Right lobe of liver (tissue), 6 donors: Measurements from ENCODE around the gene ZNF607. TPM values are rescaled to one million over a fixed set of nuclear protein-coding genes. Genes with fewer than 3 reads are reported as not detected.
"Not testable (repeated sequence)": the region's sequence is repeated elsewhere in the genome, so short reads cannot be mapped to it uniquely, and the experiment has no call there.

Experiments
- ATAC-seq, 4 donors: fragments of 200-7000 bp; cut with Tn5 transposase; one replicate each; pipeline ENCODE4 v1.9.1; 2020; ENCODE audit warnings: mild to moderate bottlenecking in 4 of 4, moderate library complexity in 4 of 4
- DNase-seq, 3 donors: peaks; one replicate each; pipeline ENCODE4 v3.0.0-alpha.2; 2020
- H3K27ac ChIP-seq, 3 donors: fragments of 200-600 bp; one replicate each; pipeline ENCODE4 v1.8.0; 2022
- H3K27me3 ChIP-seq, 2 donors: fragments of 200-600 bp; one replicate each; pipeline ENCODE4 v1.8.0; 2022
- H3K36me3 ChIP-seq, 4 donors: fragments of 200-600 bp; sonication (generic) in 1 of 4; one replicate each; pipeline versions ENCODE4 v1.5.1 to v1.8.0; 2017 to 2022; ENCODE audit warnings: control low read depth in 1 of 4
- H3K4me1 ChIP-seq, 4 donors: fragments of 200-600 bp; sonication (generic) in 1 of 4; one replicate each; pipeline versions ENCODE4 v1.5.1 to v1.8.0; 2017 to 2022; ENCODE audit warnings: control low read depth in 1 of 4
- H3K4me3 ChIP-seq, 3 donors: fragments of 200-600 bp; one replicate each; pipeline ENCODE4 v1.8.0; 2022
- H3K9me3 ChIP-seq, 4 donors: fragments of 200-600 bp; sonication (generic) in 1 of 4; one replicate each; pipeline versions ENCODE4 v1.5.1 to v1.8.0; 2017 to 2022; ENCODE audit warnings: control low read depth in 1 of 4
- CTCF ChIP-seq, 4 donors: fragments of 200-600 bp in 3 of 4; fragments of 450-650 bp in 1 of 4; IDR thresholded peaks; one replicate each; pipeline versions ENCODE4 v1.5.1 to v1.8.0; 2016 to 2022; ENCODE audit warnings: antibody characterized with exemption in 4 of 4, mild to moderate bottlenecking in 2 of 4
- POLR2A ChIP-seq: fragments of 450-650 bp; IDR thresholded peaks from one replicate; pipeline ENCODE4 v1.6.1; 2017; ENCODE audit warnings: antibody characterized with exemption, mild to moderate bottlenecking
- WGBS: methylation state at CpG from one replicate; pipeline ENCODE4 v1.1.6; 2018; ENCODE audit warnings: low coverage, low lambda C conversion rate; ENCODE audit not compliant: insufficient coverage; ENCODE audit errors: missing lambda C conversion rate; 5-methylcytosine and 5-hydroxymethylcytosine counted together
- intact Hi-C, 2 donors: fragments of 100-400 bp; cut with DNase I; formaldehyde crosslinking; loops; one replicate each; pipeline versions ENCODE4 v1.11.2 to v1.14.1; 2022
- total RNA-seq, 6 experiments: library from RNA; depleted of rRNA in 2 of 6; stranded (reverse); fragments of >200 nt in 2 of 6; fragmentation: NEBNext Ultra II Directional in 3 of 6; extraction: Animal tissue kit (Norgen Biotek cat#: 25700) in 3 of 6; gene quantifications; one replicate each; pipeline versions ENCODE4 v1.1.0 to v1.2.4, GENCODE V29; 2016 to 2023
- donor health status: DM: no; HTN: yes; CAD: no.
- donor health status: DM: no; HTN: no; CAD: no.
- donor health status: DM: no; HTN: no; CAD: no.
- donor health status: DM: no; HTN: yes; CAD: no.
- donor health status: DM: no; HTN: yes; CAD: no.

The ZNF607 gene
- total RNA-seq, 6 experiments from 2014 or later = 0.37 to 1.9 (median 0.79) TPM

- intact Hi-C loops = no loop called here
- Histone ChIP-seq H3K4me1 (no peaks in the 10 kb centered on the region), H3K36me3 (no peaks in the 10 kb centered on the region), H3K27me3 (no peaks in the 10 kb centered on the region), H3K27ac (no peak overlapping the region), H3K9me3 (no peaks in the 10 kb centered on the region), H3K4me3 (no peak overlapping the region)
- ATAC-seq = no peak
- TF ChIP-seq POLR2A (no peak), CTCF (IDR thresholded peaks at IDR 0.05) (no peak)
- WGBS = 79% methylated on average over 3 of the region's 3 CpGs
- no peak for DNase-seq
Measured at GRCh38 chr19:37683520-37683919, 36.0 kb downstream of the ZNF607 start.

GRCh38 chr19:37669450-37669914, 50.1 kb downstream of the ZNF607 start:
- DNase-seq = no peak
- Histone ChIP-seq H3K27me3 (no peaks in the 10 kb centered on the region), H3K9me3 (peaks cover 0 to 47% (median 19%) of the 10 kb centered on the region in 4 donors), H3K4me3 (no peak overlapping the region), H3K4me1 (no peaks in the 10 kb centered on the region), H3K36me3 (peaks cover 0 to 1% (median 0%) of the 10 kb centered on the region in 4 donors), H3K27ac (no peak overlapping the region)
- intact Hi-C loops = no loop called here
- no peak for TF ChIP-seq POLR2A
- TF ChIP-seq CTCF (IDR thresholded peaks at IDR 0.05) = no peak
- WGBS = 88% methylated on average over 6 of the region's 6 CpGs
- ATAC-seq = no peak

- H3K4me1 ChIP-seq = peaks cover 0 to 18% (median 4%) of the 10 kb centered on the region in 4 donors
- ATAC-seq, H3K9me3 ChIP-seq, intact Hi-C loops, DNase-seq, H3K27ac ChIP-seq, H3K36me3 ChIP-seq, H3K4me3 ChIP-seq, H3K27me3 ChIP-seq: not testable (repeated sequence)
- WGBS = 96% methylated on average over 5 of the region's 8 CpGs
Measured at GRCh38 chr19:37657157-37657556, 62.4 kb downstream of the ZNF607 start.

GRCh38 chr19:37655689-37656371, 63.7 kb downstream of the ZNF607 start:
- H3K27ac ChIP-seq = peak overlapping the region; percentile 79 to 88 (median 83)
- 0% methylated on average over 18 of the region's 57 CpGs for WGBS

More at GRCh38 chr19:37655689-37656371, 63.7 kb downstream of the ZNF607 start:
- intact Hi-C loops = no loop called here
- no peaks in the 10 kb centered on the region for H3K27me3 ChIP-seq
- no peaks in the 10 kb centered on the region for H3K36me3 ChIP-seq
- peaks cover 0 to 18% (median 4%) of the 10 kb centered on the region in 4 donors for H3K4me1 ChIP-seq
- peak overlapping the region; percentile 67 to 82 (median 79) for H3K4me3 ChIP-seq
- DNase-seq (peak; percentile 86 to 90 (median 89)), ATAC-seq (peak; percentile 84 to 88 (median 86))
- TF ChIP-seq CTCF (IDR thresholded peaks at IDR 0.05) (no peak), POLR2A (no peak)
- peaks cover 0 to 8% (median 0%) of the 10 kb centered on the region in 4 donors for H3K9me3 ChIP-seq
